ENCODE results near the gene IL22RA1. TPM values are rescaled to one million over a fixed set of nuclear protein-coding genes. Genes with fewer than 3 reads are reported as not detected.

IL22RA1 gene
- total RNA-seq, 1 donor = 0.09 TPM

GRCh38 chr1:24186711-24186992 is 43.7 kb upstream of the IL22RA1 start:
- no peak for DNase-seq (ENCODE audit: low read depth)
- no peak overlapping the region for H3K4me3 ChIP-seq (ENCODE audit: low read depth, low read length)
- TF ChIP-seq CTCF (IDR thresholded peaks at IDR 0.05; ENCODE audit: insufficient read depth, low read length) = no peak

GRCh38 chr1:24186031-24186710 is 43.2 kb upstream of the IL22RA1 start:
- DNase-seq (ENCODE audit: low read depth) = no peak
- no peak for TF ChIP-seq CTCF (IDR thresholded peaks at IDR 0.05; ENCODE audit: insufficient read depth, low read length)
- H3K4me3 ChIP-seq (ENCODE audit: low read depth, low read length) = no peak overlapping the region

GRCh38 chr1:24185076-24185475 is 42.1 kb upstream of the IL22RA1 start:
- TF ChIP-seq CTCF (IDR thresholded peaks at IDR 0.05; ENCODE audit: insufficient read depth, low read length) = no peak
- no peak overlapping the region for H3K4me3 ChIP-seq (ENCODE audit: low read depth, low read length)
- DNase-seq (ENCODE audit: low read depth) = no peak

GRCh38 chr1:24182061-24182460 is 39.1 kb upstream of the IL22RA1 start:
- no peak for TF ChIP-seq CTCF (IDR thresholded peaks at IDR 0.05; ENCODE audit: insufficient read depth, low read length)
- DNase-seq (ENCODE audit: low read depth) = no peak
- no peak overlapping the region for H3K4me3 ChIP-seq (ENCODE audit: low read depth, low read length)

- H3K4me3 ChIP-seq (ENCODE audit: low read depth, low read length) = no peak overlapping the region
- DNase-seq (ENCODE audit: low read depth) = no peak
- no peak for TF ChIP-seq CTCF (IDR thresholded peaks at IDR 0.05; ENCODE audit: insufficient read depth, low read length)
These were observed 38.7 kb upstream of the IL22RA1 start for GRCh38 chr1:24181619-24182018.

- TF ChIP-seq CTCF (IDR thresholded peaks at IDR 0.05; ENCODE audit: insufficient read depth, low read length) = no peak
- no peak overlapping the region for H3K4me3 ChIP-seq (ENCODE audit: low read depth, low read length)
- no peak for DNase-seq (ENCODE audit: low read depth)
These were observed 37.7 kb upstream of the IL22RA1 start for GRCh38 chr1:24180676-24181075.

GRCh38 chr1:24179251-24179840 is 36.4 kb upstream of the IL22RA1 start:
- H3K4me3 ChIP-seq (ENCODE audit: low read depth, low read length) = no peak overlapping the region
- no peak for TF ChIP-seq CTCF (IDR thresholded peaks at IDR 0.05; ENCODE audit: insufficient read depth, low read length)
- DNase-seq (ENCODE audit: low read depth) = no peak

Data from fibroblast of the aortic adventitia (primary cell).